ENCODE results near the gene SYNJ1. TPM values are rescaled to one million over a fixed set of nuclear protein-coding genes. Genes with fewer than 3 reads are reported as not detected.

Gene SYNJ1
- total and polyA plus RNA-seq, 2 experiments from 2014 or later: 1.4 to 4.2 TPM

DNA sequence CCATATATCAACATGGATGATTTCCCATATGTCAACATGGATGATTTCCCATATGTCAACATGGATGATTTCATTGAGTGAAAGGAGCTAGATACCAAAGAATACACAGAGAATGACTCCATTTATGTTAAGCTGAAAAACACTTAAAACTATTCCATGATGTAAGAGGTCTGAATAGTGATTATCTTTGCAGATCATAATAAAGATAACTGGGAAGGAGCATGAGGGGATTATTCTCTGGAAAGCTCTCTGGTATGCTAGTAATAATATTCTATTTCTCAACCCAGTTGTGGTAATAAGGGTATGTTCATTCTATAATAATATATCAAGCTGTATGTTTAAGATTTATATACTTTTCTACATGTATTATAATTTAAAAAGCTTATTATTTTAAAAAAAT lies 14.1 kb downstream of the SYNJ1 start:
- Histone ChIP-seq H3K79me2 (replicated peaks; ENCODE audit: insufficient read depth) (no peaks in the 10 kb centered on the region), H3K9me2 (ENCODE audit: insufficient read depth) (no peaks in the 10 kb centered on the region), H3K27ac (ENCODE audit: low read depth) (no peak overlapping the region), H3K27me3 (ENCODE audit: insufficient read depth) (no peaks in the 10 kb centered on the region), H4K20me1 (replicated peaks; ENCODE audit: insufficient read depth) (no peaks in the 10 kb centered on the region), H3F3A (replicated peaks; ENCODE audit: low read depth) (no peaks in the 10 kb centered on the region), H3K4me3 (no peak overlapping the region), H3K4me2 (no peak overlapping the region), H2AFZ (no peak overlapping the region), H3K4me1 (ENCODE audit: insufficient read depth) (peaks cover 6% of the 10 kb centered on the region; the same call in 1 of the 2 replicates), H3K36me3 (ENCODE audit: insufficient read depth) (no peaks in the 10 kb centered on the region)
- DNase-seq (ENCODE audit: low spot score): no peak
- Mint-ChIP-seq H3K27ac (no peak overlapping the region), H3K4me1 (no peaks in the 10 kb centered on the region), H3K27me3 (ENCODE audit: insufficient read depth, low read depth, poor library complexity) (no peaks in the 10 kb centered on the region), H3K36me3 (ENCODE audit: low read depth) (no peaks in the 10 kb centered on the region), H3K9me3 (no peaks in the 10 kb centered on the region), H3K4me3 (no peak overlapping the region)
- ATAC-seq: no peak
- TF ChIP-seq STAT1 (IDR thresholded peaks at IDR 0.05; ENCODE audit: unreplicated experiment): no peak
- no peak for TF ChIP-seq JUNB (IDR thresholded peaks at IDR 0.05; ENCODE audit: unreplicated experiment)
- no peak for TF ChIP-seq EZH2 (IDR thresholded peaks at IDR 0.05; ENCODE audit: low read depth, unreplicated experiment)
- TF ChIP-seq, protein P1, sequence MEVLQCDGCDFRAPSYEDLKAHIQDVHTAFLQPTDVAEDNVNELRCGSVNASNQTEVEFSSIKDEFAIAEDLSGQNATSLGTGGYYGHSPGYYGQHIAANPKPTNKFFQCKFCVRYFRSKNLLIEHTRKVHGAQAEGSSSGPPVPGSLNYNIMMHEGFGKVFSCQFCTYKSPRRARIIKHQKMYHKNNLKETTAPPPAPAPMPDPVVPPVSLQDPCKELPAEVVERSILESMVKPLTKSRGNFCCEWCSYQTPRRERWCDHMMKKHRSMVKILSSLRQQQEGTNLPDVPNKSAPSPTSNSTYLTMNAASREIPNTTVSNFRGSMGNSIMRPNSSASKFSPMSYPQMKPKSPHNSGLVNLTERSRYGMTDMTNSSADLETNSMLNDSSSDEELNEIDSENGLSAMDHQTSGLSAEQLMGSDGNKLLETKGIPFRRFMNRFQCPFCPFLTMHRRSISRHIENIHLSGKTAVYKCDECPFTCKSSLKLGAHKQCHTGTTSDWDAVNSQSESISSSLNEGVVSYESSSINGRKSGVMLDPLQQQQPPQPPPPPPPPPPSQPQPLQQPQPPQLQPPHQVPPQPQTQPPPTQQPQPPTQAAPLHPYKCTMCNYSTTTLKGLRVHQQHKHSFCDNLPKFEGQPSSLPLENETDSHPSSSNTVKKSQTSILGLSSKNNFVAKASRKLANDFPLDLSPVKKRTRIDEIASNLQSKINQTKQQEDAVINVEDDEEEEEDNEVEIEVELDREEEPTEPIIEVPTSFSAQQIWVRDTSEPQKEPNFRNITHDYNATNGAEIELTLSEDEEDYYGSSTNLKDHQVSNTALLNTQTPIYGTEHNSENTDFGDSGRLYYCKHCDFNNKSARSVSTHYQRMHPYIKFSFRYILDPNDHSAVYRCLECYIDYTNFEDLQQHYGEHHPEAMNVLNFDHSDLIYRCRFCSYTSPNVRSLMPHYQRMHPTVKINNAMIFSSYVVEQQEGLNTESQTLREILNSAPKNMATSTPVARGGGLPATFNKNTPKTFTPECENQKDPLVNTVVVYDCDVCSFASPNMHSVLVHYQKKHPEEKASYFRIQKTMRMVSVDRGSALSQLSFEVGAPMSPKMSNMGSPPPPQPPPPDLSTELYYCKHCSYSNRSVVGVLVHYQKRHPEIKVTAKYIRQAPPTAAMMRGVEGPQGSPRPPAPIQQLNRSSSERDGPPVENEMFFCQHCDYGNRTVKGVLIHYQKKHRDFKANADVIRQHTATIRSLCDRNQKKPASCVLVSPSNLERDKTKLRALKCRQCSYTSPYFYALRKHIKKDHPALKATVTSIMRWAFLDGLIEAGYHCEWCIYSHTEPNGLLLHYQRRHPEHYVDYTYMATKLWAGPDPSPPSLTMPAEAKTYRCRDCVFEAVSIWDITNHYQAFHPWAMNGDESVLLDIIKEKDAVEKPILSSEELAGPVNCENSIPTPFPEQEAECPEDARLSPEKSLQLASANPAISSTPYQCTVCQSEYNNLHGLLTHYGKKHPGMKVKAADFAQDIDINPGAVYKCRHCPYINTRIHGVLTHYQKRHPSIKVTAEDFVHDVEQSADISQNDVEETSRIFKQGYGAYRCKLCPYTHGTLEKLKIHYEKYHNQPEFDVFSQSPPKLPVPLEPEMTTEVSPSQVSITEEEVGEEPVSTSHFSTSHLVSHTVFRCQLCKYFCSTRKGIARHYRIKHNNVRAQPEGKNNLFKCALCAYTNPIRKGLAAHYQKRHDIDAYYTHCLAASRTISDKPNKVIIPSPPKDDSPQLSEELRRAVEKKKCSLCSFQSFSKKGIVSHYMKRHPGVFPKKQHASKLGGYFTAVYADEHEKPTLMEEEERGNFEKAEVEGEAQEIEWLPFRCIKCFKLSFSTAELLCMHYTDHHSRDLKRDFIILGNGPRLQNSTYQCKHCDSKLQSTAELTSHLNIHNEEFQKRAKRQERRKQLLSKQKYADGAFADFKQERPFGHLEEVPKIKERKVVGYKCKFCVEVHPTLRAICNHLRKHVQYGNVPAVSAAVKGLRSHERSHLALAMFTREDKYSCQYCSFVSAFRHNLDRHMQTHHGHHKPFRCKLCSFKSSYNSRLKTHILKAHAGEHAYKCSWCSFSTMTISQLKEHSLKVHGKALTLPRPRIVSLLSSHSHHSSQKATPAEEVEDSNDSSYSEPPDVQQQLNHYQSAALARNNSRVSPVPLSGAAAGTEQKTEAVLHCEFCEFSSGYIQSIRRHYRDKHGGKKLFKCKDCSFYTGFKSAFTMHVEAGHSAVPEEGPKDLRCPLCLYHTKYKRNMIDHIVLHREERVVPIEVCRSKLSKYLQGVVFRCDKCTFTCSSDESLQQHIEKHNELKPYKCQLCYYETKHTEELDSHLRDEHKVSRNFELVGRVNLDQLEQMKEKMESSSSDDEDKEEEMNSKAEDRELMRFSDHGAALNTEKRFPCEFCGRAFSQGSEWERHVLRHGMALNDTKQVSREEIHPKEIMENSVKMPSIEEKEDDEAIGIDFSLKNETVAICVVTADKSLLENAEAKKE (CRISPR knock-in tag; IDR thresholded peaks at IDR 0.05): no peak
- TF ChIP-seq ZNF114 (CRISPR knock-in tag; IDR thresholded peaks at IDR 0.05): no peak
- TF ChIP-seq, protein P2, sequence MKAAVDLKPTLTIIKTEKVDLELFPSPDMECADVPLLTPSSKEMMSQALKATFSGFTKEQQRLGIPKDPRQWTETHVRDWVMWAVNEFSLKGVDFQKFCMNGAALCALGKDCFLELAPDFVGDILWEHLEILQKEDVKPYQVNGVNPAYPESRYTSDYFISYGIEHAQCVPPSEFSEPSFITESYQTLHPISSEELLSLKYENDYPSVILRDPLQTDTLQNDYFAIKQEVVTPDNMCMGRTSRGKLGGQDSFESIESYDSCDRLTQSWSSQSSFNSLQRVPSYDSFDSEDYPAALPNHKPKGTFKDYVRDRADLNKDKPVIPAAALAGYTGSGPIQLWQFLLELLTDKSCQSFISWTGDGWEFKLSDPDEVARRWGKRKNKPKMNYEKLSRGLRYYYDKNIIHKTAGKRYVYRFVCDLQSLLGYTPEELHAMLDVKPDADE (IDR thresholded peaks at IDR 0.05): no peak
- TF ChIP-seq EZH2phosphoT487 (IDR thresholded peaks at IDR 0.05; ENCODE audit: unreplicated experiment): no peak
- TF ChIP-seq NANOG (IDR thresholded peaks at IDR 0.05; ENCODE audit: borderline replicate concordance): no peak
- TF ChIP-seq, protein P3, sequence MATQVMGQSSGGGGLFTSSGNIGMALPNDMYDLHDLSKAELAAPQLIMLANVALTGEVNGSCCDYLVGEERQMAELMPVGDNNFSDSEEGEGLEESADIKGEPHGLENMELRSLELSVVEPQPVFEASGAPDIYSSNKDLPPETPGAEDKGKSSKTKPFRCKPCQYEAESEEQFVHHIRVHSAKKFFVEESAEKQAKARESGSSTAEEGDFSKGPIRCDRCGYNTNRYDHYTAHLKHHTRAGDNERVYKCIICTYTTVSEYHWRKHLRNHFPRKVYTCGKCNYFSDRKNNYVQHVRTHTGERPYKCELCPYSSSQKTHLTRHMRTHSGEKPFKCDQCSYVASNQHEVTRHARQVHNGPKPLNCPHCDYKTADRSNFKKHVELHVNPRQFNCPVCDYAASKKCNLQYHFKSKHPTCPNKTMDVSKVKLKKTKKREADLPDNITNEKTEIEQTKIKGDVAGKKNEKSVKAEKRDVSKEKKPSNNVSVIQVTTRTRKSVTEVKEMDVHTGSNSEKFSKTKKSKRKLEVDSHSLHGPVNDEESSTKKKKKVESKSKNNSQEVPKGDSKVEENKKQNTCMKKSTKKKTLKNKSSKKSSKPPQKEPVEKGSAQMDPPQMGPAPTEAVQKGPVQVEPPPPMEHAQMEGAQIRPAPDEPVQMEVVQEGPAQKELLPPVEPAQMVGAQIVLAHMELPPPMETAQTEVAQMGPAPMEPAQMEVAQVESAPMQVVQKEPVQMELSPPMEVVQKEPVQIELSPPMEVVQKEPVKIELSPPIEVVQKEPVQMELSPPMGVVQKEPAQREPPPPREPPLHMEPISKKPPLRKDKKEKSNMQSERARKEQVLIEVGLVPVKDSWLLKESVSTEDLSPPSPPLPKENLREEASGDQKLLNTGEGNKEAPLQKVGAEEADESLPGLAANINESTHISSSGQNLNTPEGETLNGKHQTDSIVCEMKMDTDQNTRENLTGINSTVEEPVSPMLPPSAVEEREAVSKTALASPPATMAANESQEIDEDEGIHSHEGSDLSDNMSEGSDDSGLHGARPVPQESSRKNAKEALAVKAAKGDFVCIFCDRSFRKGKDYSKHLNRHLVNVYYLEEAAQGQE (IDR thresholded peaks at IDR 0.05; ENCODE audit: unreplicated experiment): no peak
- no peak for TF ChIP-seq ZNF331 (CRISPR knock-in tag; IDR thresholded peaks at IDR 0.05; ENCODE audit: low read depth)
- TF ChIP-seq, protein P4, sequence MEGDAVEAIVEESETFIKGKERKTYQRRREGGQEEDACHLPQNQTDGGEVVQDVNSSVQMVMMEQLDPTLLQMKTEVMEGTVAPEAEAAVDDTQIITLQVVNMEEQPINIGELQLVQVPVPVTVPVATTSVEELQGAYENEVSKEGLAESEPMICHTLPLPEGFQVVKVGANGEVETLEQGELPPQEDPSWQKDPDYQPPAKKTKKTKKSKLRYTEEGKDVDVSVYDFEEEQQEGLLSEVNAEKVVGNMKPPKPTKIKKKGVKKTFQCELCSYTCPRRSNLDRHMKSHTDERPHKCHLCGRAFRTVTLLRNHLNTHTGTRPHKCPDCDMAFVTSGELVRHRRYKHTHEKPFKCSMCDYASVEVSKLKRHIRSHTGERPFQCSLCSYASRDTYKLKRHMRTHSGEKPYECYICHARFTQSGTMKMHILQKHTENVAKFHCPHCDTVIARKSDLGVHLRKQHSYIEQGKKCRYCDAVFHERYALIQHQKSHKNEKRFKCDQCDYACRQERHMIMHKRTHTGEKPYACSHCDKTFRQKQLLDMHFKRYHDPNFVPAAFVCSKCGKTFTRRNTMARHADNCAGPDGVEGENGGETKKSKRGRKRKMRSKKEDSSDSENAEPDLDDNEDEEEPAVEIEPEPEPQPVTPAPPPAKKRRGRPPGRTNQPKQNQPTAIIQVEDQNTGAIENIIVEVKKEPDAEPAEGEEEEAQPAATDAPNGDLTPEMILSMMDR (conservative IDR thresholded peaks at IDR 0.05; ENCODE audit: low read depth in 2 of 2): no peak
